ENCODE data around the gene ISX.

ISX gene

DNA sequence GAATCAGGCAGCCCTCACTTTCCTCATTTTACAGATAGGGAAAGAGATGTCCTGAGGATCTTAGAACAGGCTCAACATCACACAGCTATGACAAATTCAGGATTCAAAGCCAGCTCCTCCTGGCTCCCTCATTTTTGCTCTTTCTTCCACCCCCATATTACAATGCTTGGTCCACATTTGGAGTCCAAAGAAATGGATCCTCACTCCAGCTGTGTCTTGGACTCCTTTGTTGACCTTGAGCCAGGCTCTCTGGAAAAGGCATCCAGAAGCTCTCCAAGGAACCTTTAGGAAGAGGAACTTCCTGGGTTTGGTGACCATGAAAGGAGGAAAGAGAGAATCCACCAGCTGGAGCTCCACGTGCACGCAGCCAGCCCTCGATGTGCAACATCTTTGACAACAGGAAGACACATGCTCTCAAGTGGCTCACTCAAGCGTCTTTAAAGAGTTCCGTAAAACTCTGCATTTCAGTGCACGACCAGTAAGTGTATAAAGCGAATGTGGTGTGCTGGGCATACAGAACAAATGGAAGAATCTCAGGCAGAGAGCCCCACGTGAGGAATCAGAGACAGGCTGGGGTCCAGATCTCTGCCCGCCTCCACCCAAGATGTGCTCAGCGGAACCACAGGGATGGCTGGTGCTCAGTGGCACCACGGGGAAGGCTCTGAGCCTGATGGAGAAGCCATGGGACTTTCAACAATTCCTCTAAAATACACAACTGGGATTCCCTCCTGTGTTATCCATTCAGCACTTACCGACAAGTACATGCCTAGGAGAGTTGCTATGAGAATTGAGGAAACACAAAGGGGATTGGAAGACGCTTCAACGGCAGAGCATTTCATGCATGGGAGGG, 48.4 kb downstream of the ISX start:
- no peak for DNase-seq

DNA sequence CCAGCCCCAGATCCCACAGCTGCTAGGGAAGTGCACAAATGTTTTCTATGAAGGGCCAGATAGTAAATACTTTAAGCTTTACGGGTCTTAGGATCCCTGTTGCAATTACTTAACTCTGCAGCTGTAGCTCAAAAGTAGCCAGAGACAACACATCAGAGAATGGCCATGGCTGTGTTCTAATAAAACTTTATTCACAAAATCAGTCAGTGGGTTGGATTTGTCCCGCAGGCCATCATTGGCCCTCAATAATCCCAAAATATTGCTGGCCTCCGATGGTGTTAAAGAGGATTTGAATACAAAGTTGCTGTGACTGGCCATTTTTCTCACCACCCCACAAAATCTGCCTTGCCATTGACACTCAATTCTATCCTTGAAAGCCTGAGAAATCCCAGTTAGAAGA, 49.6 kb downstream of the ISX start:
- DNase-seq = no peak

- DNase-seq = no peak
These were observed 50.3 kb downstream of the ISX start for GRCh38 chr22:35116269-35116668.

- no peak for DNase-seq
These were observed 50.9 kb downstream of the ISX start for GRCh38 chr22:35116817-35117216.

GRCh38 chr22:35119494-35119893, 53.5 kb downstream of the ISX start:
- no peak for DNase-seq

GRCh38 chr22:35124691-35125219, 58.8 kb downstream of the ISX start:
- no peak for DNase-seq

DNA sequence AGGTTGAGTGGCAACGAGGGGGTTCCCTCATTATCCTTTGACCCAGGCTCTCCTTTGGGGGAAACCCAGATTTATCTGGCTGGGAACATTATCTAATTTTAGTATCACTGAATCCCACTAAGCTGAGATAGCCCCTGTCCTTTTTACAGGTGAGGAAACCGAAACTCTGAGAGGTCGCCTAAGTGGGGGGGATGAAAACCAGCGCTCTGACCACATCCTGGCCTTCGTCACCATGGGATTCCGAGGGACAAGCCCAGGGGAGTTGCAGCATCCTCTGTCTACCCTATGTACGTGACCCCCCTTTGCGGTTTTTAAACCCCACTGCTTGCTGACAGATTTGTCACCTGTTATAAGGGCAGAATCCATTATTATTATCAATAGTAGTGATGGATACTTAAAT, 61.0 kb downstream of the ISX start:
- DNase-seq = no peak

- no peak for DNase-seq
These were observed 62.7 kb downstream of the ISX start for GRCh38 chr22:35128637-35129036.

DNA sequence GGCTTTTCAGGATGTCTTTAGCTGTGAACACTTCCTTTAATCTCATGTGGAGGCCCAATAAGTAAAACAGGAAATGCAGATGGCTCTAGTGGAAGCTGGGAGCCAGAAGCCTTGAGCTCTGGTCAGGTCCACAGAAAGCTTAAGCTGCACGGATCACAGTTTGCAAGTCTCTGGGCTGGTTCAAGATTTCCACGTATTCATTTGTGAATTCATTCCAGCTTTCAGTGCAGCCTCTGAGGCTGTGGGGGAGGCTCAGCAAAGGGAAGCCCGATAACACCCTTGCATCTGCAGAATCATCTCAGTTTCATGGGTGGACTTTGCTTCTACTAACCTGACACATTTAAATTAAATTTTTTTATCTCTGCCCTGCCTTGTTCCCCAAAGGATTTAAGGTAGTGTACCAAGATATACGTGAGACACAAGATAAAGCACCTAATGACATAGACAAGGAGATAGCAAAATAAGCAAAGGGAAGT, 65.6 kb downstream of the ISX start:
- no peak for DNase-seq

DNA sequence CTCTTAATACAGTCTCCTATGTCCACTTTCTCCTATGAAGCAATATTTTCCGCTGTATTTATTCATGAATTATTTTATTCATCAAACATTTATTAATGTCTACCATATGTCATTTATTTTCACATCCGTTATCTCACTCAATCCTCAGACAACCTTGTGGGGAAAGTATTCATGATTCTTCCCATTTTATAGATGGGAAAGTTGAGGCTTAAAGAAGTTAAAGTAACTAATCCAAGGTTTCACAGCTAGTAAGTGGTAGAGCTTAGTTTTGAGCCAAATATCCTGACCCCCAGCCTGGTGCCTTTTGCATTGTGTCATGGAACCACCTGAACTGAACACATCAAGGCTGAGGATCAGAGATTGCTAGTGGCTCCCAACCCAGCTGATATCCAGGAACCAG, 66.6 kb downstream of the ISX start:
- no peak for DNase-seq

- no peak for DNase-seq
These were observed 67.9 kb downstream of the ISX start for GRCh38 chr22:35133702-35134380.

GRCh38 chr22:35134637-35135036, 68.7 kb downstream of the ISX start:
- no peak for DNase-seq

DNA sequence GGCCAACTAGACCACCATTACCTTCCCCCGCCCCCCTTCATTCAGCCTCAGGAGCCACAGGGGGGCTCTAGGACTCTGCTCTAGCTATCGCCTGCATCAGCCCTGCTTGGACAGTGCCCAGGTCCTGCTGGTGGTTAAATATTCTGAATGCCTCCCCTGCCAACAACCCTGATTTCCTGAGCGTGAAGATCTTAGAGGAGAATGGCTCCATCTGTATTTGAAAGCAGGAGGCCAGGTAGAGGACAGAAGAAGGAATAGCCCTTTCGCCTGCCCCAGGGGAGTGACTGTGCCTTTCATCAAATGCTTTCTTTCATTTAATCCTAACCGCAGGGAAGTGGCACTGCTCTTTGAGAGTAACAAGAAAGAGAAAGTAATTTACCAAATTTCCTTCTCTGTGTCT, 69.2 kb downstream of the ISX start:
- DNase-seq = no peak
